ENCODE measurements around the gene RNF212B. TPM values are rescaled to one million over a fixed set of nuclear protein-coding genes. Genes with fewer than 3 reads are reported as not detected.

Gene RNF212B
- total and polyA plus RNA-seq, 2 of the 13 experiments (the other 11 are each of a cell fraction or from before 2014, with no cell fraction given): 0.05 TPM; not detected in 1

DNA sequence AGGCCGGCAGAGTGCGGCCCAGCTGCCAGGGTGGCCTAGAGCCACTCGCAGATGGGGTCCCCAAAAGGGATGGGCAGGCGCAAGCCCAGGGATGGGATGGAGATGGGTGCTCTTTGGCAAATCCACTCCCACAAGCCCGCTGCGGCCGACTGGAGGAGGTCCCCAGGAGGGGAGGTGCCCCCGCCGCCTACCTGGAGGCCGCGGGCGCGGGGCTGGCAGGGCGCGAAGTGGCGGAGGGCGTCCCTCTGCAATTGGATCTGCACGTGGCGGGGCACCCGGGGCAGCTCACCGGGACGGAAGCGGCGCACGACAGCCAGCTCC lies 64.2 kb downstream of the RNF212B start (continued):
- TF ChIP-seq, protein P1, sequence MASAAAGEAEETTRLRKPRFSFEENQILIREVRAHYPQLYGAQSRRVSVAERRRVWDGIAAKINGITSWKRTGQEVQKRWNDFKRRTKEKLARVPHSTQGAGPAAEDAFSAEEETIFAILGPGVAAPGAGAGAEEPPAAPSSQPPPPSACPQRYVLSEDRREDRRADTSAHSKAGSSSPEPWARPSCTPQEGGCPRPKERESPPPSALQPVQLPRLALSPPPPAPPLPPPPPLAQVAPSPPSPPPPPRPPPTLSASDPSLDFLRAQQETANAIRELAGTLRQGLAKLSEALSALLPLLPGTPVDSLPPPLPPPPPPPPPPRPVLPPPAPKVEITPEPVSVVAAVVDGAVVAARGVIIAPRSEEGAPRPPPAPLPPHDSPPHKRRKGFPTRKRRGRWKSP (CRISPR knock-in tag; IDR thresholded peaks at IDR 0.05): no peak
- TF ChIP-seq HOXA3 (CRISPR knock-in tag; IDR thresholded peaks at IDR 0.05): no peak
- no peak for TF ChIP-seq HNRNPUL1 (IDR thresholded peaks at IDR 0.05; ENCODE audit: low read depth, low read length)
- no peak for TF ChIP-seq ZNF558 (CRISPR knock-in tag; IDR thresholded peaks at IDR 0.05; ENCODE audit: borderline replicate concordance)
- peak; percentile 94; the same call in 1 of the 2 replicates for TF ChIP-seq ZNF616 (CRISPR knock-in tag; IDR thresholded peaks at IDR 0.05; ENCODE audit: low read depth)
- 0 out of 2 replicates have a peak, but pooled peaks have one; percentile 60 for TF ChIP-seq ZBTB3 (CRISPR knock-in tag; IDR thresholded peaks at IDR 0.05; ENCODE audit: borderline replicate concordance, low read depth)
- TF ChIP-seq, protein P2, sequence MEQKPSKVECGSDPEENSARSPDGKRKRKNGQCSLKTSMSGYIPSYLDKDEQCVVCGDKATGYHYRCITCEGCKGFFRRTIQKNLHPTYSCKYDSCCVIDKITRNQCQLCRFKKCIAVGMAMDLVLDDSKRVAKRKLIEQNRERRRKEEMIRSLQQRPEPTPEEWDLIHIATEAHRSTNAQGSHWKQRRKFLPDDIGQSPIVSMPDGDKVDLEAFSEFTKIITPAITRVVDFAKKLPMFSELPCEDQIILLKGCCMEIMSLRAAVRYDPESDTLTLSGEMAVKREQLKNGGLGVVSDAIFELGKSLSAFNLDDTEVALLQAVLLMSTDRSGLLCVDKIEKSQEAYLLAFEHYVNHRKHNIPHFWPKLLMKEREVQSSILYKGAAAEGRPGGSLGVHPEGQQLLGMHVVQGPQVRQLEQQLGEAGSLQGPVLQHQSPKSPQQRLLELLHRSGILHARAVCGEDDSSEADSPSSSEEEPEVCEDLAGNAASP (CRISPR knock-in tag; IDR thresholded peaks at IDR 0.05; ENCODE audit: borderline replicate concordance): peak; percentile 67
- TF ChIP-seq ZBED4 (CRISPR knock-in tag; IDR thresholded peaks at IDR 0.05; ENCODE audit: borderline replicate concordance): peak; percentile 94; the same call in 1 of the 2 replicates
- TF ChIP-seq ZNF232 (CRISPR knock-in tag; IDR thresholded peaks at IDR 0.05; ENCODE audit: borderline replicate concordance): peak; percentile 95
- no peak for TF ChIP-seq ZNF460 (CRISPR knock-in tag; IDR thresholded peaks at IDR 0.05; ENCODE audit: borderline replicate concordance)
- peak; percentile 99 for TF ChIP-seq ARHGAP35 (CRISPR knock-in tag; IDR thresholded peaks at IDR 0.05; ENCODE audit: borderline replicate concordance)
- no peak; the same call in 1 of the 2 replicates for TF ChIP-seq ZHX2 (IDR thresholded peaks at IDR 0.05; ENCODE audit: low read depth)
- peak; percentile 97 for TF ChIP-seq ZHX2 (CRISPR knock-in tag; IDR thresholded peaks at IDR 0.05; ENCODE audit: borderline replicate concordance)
- TF ChIP-seq, protein P3, sequence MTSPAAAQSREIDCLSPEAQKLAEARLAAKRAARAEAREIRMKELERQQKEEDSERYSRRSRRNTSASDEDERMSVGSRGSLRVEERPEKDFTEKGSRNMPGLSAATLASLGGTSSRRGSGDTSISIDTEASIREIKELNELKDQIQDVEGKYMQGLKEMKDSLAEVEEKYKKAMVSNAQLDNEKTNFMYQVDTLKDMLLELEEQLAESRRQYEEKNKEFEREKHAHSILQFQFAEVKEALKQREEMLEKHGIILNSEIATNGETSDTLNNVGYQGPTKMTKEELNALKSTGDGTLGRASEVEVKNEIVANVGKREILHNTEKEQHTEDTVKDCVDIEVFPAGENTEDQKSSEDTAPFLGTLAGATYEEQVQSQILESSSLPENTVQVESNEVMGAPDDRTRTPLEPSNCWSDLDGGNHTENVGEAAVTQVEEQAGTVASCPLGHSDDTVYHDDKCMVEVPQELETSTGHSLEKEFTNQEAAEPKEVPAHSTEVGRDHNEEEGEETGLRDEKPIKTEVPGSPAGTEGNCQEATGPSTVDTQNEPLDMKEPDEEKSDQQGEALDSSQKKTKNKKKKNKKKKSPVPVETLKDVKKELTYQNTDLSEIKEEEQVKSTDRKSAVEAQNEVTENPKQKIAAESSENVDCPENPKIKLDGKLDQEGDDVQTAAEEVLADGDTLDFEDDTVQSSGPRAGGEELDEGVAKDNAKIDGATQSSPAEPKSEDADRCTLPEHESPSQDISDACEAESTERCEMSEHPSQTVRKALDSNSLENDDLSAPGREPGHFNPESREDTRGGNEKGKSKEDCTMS (CRISPR knock-in tag; conservative IDR thresholded peaks at IDR 0.05): peak; percentile 76

Data from HepG2 (cell line).